HCT116 (cell line): Measurements from ENCODE around the gene SPRR1A. TPM values are rescaled to one million over a fixed set of nuclear protein-coding genes. Genes with fewer than 3 reads are reported as not detected.

Experiments
- ATAC-seq: fragments of 200-7000 bp; cut with Tn5 transposase; 2 replicates; pipeline ENCODE4 v1.9.1; 2020; ENCODE audit warnings: mild to moderate bottlenecking, moderate library complexity
- BruUV-seq: library from RNA; stranded (reverse); fragments of 400-500 nt; replicated peaks from 2 replicates; lab custom pipeline; 2021; lab: Mats Ljungman, UMichigan
- CTCF ChIA-PET: fragments of 300-600 bp; sonication (Branson Sonifier 250); formaldehyde crosslinking; loops from one replicate; lab custom pipeline; 2021; ENCODE audit warnings: antibody characterized with exemption; lab: Charles Lee
- POLR2A ChIA-PET: fragments of 300-600, 350-600 bp; sonication (Branson Sonifier 250); formaldehyde crosslinking; loops from one replicate; lab custom pipeline; 2021; ENCODE audit warnings: antibody characterized with exemption; lab: Charles Lee
- RAD21 ChIA-PET, 2 experiments: fragments of 300-600 bp; sonication (Branson Sonifier 250); formaldehyde crosslinking; loops; one replicate each; lab custom pipeline; 2023; ENCODE audit warnings: low total read pairs in 2 of 2; ENCODE audit not compliant: uncharacterized antibody in 2 of 2, unreplicated experiment in 2 of 2, low non-redundant PET in 1 of 2; lab: Charles Lee
- DNase-seq: peaks from one replicate; pipeline ENCODE4 v3.0.0-alpha.2; 2010; ENCODE audit warnings: low read depth, low spot score
- H2AFZ ChIP-seq: fragments of 200-600 bp; shearing (Covaris generic), sonication (generic); 2 replicates; pipeline ENCODE4 v1.6.1; 2017; ENCODE audit warnings: low read depth, mixed run types, mixed read lengths, antibody characterized with exemption, low read length; ENCODE audit not compliant: poor library complexity, severe bottlenecking
- H3K27ac ChIP-seq: 2 replicates; pipeline ENCODE4 v1.5.1; 2012; ENCODE audit warnings: low read depth, low read length
- H3K27me3 ChIP-seq: fragments of 200-600 bp; sonication (generic); 2 replicates; pipeline ENCODE4 v1.6.1; 2016; ENCODE audit warnings: mixed run types, low read length, mixed read lengths; ENCODE audit not compliant: insufficient read depth
- H3K36me3 ChIP-seq, 2 experiments: fragments of 200-500 bp in 1 of 2; fragments of 200-600 bp in 1 of 2; sonication (Bioruptor generic) in 1 of 2; sonication (generic) in 1 of 2; 2 replicates each; pipeline versions ENCODE4 v1.5.1 to v1.6.1; 2014 to 2016; ENCODE audit warnings: low read length in 2 of 2, inconsistent platforms in 1 of 2, mixed read lengths in 1 of 2, mixed run types in 1 of 2; ENCODE audit not compliant: insufficient read depth in 2 of 2, control insufficient read depth in 1 of 2
- H3K4me1 ChIP-seq, 2 experiments: fragments of 200-600 bp in 1 of 2; sonication (generic) in 1 of 2; 2 replicates each; pipeline versions ENCODE4 v1.5.1 to v1.6.1; 2012 to 2017; ENCODE audit warnings: low read length in 2 of 2, inconsistent platforms in 1 of 2, mild to moderate bottlenecking in 1 of 2, mixed read lengths in 1 of 2, mixed run types in 1 of 2, moderate library complexity in 1 of 2; ENCODE audit not compliant: insufficient read depth in 2 of 2, control insufficient read depth in 1 of 2
- H3K4me2 ChIP-seq: fragments of 200-600 bp; sonication (generic); 2 replicates; pipeline ENCODE4 v1.6.1; 2017; ENCODE audit warnings: mixed run types, low read length, mixed read lengths
- H3K4me3 ChIP-seq, 2 experiments: fragments of 200-600 bp in 1 of 2; sonication (generic) in 1 of 2; replicated peaks in 1 of 2; 2 replicates each; pipeline ENCODE4 v1.5.1; 2011 to 2016; ENCODE audit warnings: low read length in 2 of 2, control low read depth in 1 of 2, low read depth in 1 of 2, mild to moderate bottlenecking in 1 of 2, mixed read lengths in 1 of 2, mixed run types in 1 of 2
- H3K79me2 ChIP-seq: fragments of 200-600 bp; sonication (generic); 2 replicates; pipeline ENCODE4 v1.6.1; 2017; ENCODE audit warnings: mild to moderate bottlenecking, mixed run types, low read length, moderate library complexity, mixed read lengths; ENCODE audit not compliant: insufficient read depth
- H3K9ac ChIP-seq: fragments of 200-600 bp; sonication (generic); 2 replicates; pipeline ENCODE4 v1.6.1; 2016; ENCODE audit warnings: low read length, mixed read lengths
- H3K9me2 ChIP-seq: fragments of 200-600 bp; sonication (generic), shearing (Covaris generic); 2 replicates; pipeline ENCODE4 v1.6.1; 2017; ENCODE audit warnings: mixed run types, mild to moderate bottlenecking, moderate library complexity; ENCODE audit not compliant: insufficient read depth
- H3K9me3 ChIP-seq, 2 experiments: fragments of 200-500 bp in 1 of 2; fragments of 200-600 bp in 1 of 2; sonication (Bioruptor generic) in 1 of 2; sonication (generic) in 1 of 2; 2 replicates each; pipeline ENCODE4 v1.6.1; 2014 to 2017; ENCODE audit warnings: low read length in 2 of 2, mixed read lengths in 2 of 2, inconsistent platforms in 1 of 2, low read depth in 1 of 2, mild to moderate bottlenecking in 1 of 2, mixed run types in 1 of 2, moderate library complexity in 1 of 2; ENCODE audit not compliant: control insufficient read depth in 1 of 2, insufficient read depth in 1 of 2
- H4K20me1 ChIP-seq: fragments of 200-600 bp; sonication (generic), shearing (Covaris generic); 2 replicates; pipeline ENCODE4 v1.6.1; 2017; ENCODE audit warnings: mixed run types, mild to moderate bottlenecking, moderate library complexity; ENCODE audit not compliant: insufficient read depth
- CBX3 ChIP-seq: IDR thresholded peaks from 2 replicates; pipeline ENCODE4 v1.6.1; 2012; ENCODE audit warnings: low read depth
- CEBPB ChIP-seq: IDR thresholded peaks from 2 replicates; pipeline ENCODE4 v1.6.1; 2012; ENCODE audit warnings: low read depth
- EGR1 ChIP-seq: IDR thresholded peaks from 2 replicates; pipeline ENCODE4 v1.6.1; 2012; ENCODE audit warnings: low read depth
- ELF1 ChIP-seq: IDR thresholded peaks from 2 replicates; pipeline ENCODE4 v1.6.1; 2012; ENCODE audit warnings: low read depth, borderline replicate concordance
- EZH2 ChIP-seq: fragments of 200-600 bp; sonication (generic); IDR thresholded peaks from 2 replicates; pipeline ENCODE4 v1.6.1; 2017; ENCODE audit warnings: antibody characterized with exemption, mixed run types
- EZH2phosphoT487 ChIP-seq: fragments of 200-600 bp; IDR thresholded peaks from 2 replicates; pipeline ENCODE4 v1.6.1; 2018; ENCODE audit warnings: antibody characterized with exemption, borderline replicate concordance
- FOSL1 ChIP-seq: IDR thresholded peaks from 2 replicates; pipeline ENCODE4 v1.6.1; 2012; ENCODE audit warnings: low read depth
- JUND ChIP-seq: IDR thresholded peaks from 2 replicates; pipeline ENCODE4 v1.6.1; 2012
- POLR2A ChIP-seq: IDR thresholded peaks from 2 replicates; pipeline ENCODE4 v1.7.0; 2011; ENCODE audit warnings: borderline replicate concordance; ENCODE audit not compliant: insufficient read depth, insufficient read length; ENCODE audit errors: extremely low read depth
- POLR2AphosphoS5 ChIP-seq: IDR thresholded peaks from 2 replicates; pipeline ENCODE4 v1.6.1; 2011; ENCODE audit warnings: mild to moderate bottlenecking, low read depth, low read length, moderate library complexity
- RAD21 ChIP-seq: IDR thresholded peaks from 2 replicates; pipeline ENCODE4 v1.6.1; 2012; ENCODE audit warnings: low read depth, mild to moderate bottlenecking
- REST ChIP-seq: IDR thresholded peaks from 2 replicates; pipeline ENCODE4 v1.6.1; 2012; ENCODE audit warnings: low read depth
- SIN3A ChIP-seq: IDR thresholded peaks from 2 replicates; pipeline ENCODE4 v1.6.1; 2012; ENCODE audit warnings: low read depth
- TCF7L2 ChIP-seq: IDR thresholded peaks from 2 replicates; pipeline ENCODE4 v1.7.0; 2011; ENCODE audit warnings: borderline replicate concordance, inconsistent platforms; ENCODE audit not compliant: insufficient read depth, insufficient read length; ENCODE audit errors: extremely low read depth
- YY1 ChIP-seq: IDR thresholded peaks from 2 replicates; pipeline ENCODE4 v1.6.1; 2011; ENCODE audit warnings: low read length, low read depth, moderate library complexity, mild to moderate bottlenecking; ENCODE audit not compliant: insufficient replicate concordance; ENCODE audit errors: extremely low read depth
- ZBTB33 ChIP-seq: IDR thresholded peaks from 2 replicates; pipeline ENCODE4 v1.6.1; 2011; ENCODE audit warnings: mild to moderate bottlenecking, low read length, moderate library complexity; ENCODE audit not compliant: insufficient replicate concordance; ENCODE audit errors: extremely low read depth
- ZFX ChIP-seq: fragments of 450-650 bp; IDR thresholded peaks from 2 replicates; pipeline ENCODE4 v1.6.1; 2017
- ZNF274 ChIP-seq: fragments of 200-500 bp; sonication (Bioruptor generic); IDR thresholded peaks from 2 replicates; pipeline ENCODE4 v1.6.1; 2014; ENCODE audit warnings: mild to moderate bottlenecking, low read depth, low read length, inconsistent platforms
- intact Hi-C: fragments of 100-400 bp; cut with micrococcal nuclease; formaldehyde crosslinking; loops from 2 replicates; pipeline ENCODE4 v1.10.0; 2022
- total RNA-seq: library from RNA; stranded (reverse); gene quantifications from one replicate; pipeline ENCODE4 v1.2.1, GENCODE V29; 2021; ENCODE audit not compliant: unreplicated experiment
- TF ChIP-seq, protein P1 (sequence below): IDR thresholded peaks from 2 replicates; pipeline ENCODE4 v1.6.1; 2012

Gene SPRR1A
- total RNA-seq, 1 experiment from 2014 or later: not detected

GRCh38 chr1:153025797-153026196, 41.9 kb downstream of the SPRR1A start:
- H3K4me2 ChIP-seq: no peak overlapping the region
- H3K4me3 ChIP-seq: no peak overlapping the region
- no peak overlapping the region for H3K9ac ChIP-seq
- H4K20me1 ChIP-seq: no peaks in the 10 kb centered on the region
- intact Hi-C loops: no loop called here
- no peaks in the 10 kb centered on the region for H3K9me3 ChIP-seq
- no peaks in the 10 kb centered on the region for H3K36me3 ChIP-seq
- ChIA-PET CTCF (no interaction called here), RAD21 (no interaction called here), POLR2A (no interaction called here)
- no peaks in the 10 kb centered on the region for H3K9me2 ChIP-seq
- TF ChIP-seq POLR2AphosphoS5 (no peak), SIN3A (no peak), CBX3 (no peak), JUND (no peak), ZFX (no peak), EZH2phosphoT487 (no peak), FOSL1 (no peak), ZBTB33 (no peak), EGR1 (no peak), YY1 (no peak), EZH2 (no peak), CEBPB (no peak), TCF7L2 (no peak), RAD21 (no peak), REST (no peak), ZNF274 (no peak), POLR2A (no peak), ELF1 (no peak)
- TF ChIP-seq, protein P1, sequence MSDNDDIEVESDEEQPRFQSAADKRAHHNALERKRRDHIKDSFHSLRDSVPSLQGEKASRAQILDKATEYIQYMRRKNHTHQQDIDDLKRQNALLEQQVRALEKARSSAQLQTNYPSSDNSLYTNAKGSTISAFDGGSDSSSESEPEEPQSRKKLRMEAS: no peak
- no peaks in the 10 kb centered on the region for H3K4me1 ChIP-seq
- DNase-seq (no peak), ATAC-seq (no peak)
- H3K79me2 ChIP-seq: no peaks in the 10 kb centered on the region
- no TSS peak for BruUV-seq
- no peak overlapping the region for H3K27ac ChIP-seq
- peaks cover 16% of the 10 kb centered on the region; the same call in 1 of the 2 replicates for H3K27me3 ChIP-seq
- H2AFZ ChIP-seq: no peak overlapping the region
